ENCODE measurements around the gene CBR1. TPM values are rescaled to one million over a fixed set of nuclear protein-coding genes. Genes with fewer than 3 reads are reported as not detected.

CBR1 gene
- total RNA-seq, 1 donor from 2014 or later = 71.2 TPM

DNA sequence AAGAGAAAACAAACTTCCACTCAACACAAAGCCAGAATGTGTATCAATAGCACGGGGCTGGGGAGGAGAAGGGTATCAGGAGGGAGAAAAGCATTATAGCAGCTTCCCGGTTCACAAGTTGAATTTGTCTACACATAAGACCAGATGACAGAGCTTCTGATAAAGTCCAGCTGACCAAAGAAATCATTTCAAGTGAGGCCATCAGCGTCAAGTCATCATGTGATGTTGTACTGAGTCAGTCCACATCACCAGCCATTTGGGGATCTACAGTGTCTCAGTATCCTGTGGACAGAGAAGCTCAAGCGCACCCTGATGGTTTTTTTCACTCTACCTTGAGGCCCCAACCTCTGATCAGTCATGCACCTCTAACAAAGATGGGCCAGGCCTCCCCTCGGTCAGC is 42.5 kb upstream of the CBR1 start:
- no peak overlapping the region for H3K27ac ChIP-seq
- H3K4me3 ChIP-seq = no peak overlapping the region
- H3K27me3 ChIP-seq = no peaks in the 10 kb centered on the region
- ATAC-seq (no peak), DNase-seq (no peak)
- H3K4me1 ChIP-seq = peaks cover 3% of the 10 kb centered on the region
- TF ChIP-seq, protein P1, sequence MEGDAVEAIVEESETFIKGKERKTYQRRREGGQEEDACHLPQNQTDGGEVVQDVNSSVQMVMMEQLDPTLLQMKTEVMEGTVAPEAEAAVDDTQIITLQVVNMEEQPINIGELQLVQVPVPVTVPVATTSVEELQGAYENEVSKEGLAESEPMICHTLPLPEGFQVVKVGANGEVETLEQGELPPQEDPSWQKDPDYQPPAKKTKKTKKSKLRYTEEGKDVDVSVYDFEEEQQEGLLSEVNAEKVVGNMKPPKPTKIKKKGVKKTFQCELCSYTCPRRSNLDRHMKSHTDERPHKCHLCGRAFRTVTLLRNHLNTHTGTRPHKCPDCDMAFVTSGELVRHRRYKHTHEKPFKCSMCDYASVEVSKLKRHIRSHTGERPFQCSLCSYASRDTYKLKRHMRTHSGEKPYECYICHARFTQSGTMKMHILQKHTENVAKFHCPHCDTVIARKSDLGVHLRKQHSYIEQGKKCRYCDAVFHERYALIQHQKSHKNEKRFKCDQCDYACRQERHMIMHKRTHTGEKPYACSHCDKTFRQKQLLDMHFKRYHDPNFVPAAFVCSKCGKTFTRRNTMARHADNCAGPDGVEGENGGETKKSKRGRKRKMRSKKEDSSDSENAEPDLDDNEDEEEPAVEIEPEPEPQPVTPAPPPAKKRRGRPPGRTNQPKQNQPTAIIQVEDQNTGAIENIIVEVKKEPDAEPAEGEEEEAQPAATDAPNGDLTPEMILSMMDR (IDR thresholded peaks at IDR 0.05) = no peak
- intact Hi-C loops (cut with DNase I) = no loop called here
- H3K9me3 ChIP-seq = no peaks in the 10 kb centered on the region
- H3K36me3 ChIP-seq = no peaks in the 10 kb centered on the region

DNA sequence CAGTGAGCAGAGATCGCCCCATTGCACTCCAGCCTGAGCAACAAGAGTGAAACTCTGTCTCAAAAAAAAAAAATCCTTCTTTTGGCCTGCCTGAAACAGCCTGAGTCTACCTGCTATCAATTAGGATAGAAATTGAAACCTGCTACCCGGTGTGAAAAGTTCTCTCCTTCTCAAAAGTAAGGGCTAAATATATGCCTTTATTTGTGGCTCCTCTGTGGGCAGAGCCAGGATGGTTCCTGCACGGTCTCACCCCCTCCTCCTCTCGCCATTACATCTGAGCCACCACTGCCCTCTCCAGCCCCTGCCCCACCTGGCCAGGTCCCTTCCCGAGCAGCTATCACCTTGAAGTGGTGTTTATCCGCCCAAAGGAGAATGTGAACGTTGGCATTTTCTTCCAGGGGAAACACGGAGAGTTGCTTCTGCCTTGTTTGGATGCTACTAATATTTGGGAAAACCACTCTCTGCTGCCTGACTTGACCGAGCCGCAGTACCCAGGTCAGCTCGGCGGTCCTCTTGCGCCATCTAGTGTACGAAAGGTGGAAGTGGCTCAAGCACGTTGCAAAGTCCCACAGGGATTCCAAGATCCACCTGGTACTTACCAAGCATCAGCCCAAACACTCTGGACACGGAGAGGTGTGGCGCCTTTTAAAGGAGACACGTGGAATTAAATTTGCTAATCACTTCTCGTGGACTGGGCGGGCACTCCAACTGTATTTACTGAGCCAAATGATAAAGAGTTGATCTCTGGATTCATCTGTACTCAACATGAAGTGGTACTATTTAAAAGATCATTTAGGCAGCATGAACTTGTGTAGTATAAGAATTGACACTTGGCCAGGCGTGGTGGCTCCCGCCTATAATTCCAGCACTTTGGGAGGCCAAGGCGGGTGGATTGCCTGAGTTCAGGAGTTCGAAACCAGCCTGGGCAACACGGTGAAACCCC is 41.4 kb upstream of the CBR1 start:
- intact Hi-C loops (cut with DNase I) = no loop called here

DNA sequence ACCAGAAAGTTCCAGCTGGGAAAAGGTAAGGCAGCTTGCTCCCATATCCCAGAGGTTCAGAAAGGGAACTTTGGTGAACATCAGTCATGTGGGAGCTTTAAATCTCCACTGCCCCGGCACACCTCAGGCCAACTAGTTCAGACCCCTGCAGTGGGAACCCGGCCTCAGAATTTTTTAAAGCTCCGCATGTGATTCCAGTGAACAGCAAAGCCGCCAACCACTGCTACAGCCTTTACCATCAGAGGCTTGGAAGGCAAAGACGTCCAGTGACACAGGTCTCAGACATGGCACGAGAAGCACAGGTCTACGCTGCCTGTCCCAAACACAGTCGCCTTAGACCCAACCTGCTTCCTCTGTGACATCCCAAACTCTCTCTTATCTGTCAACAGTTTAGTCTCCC is 40.5 kb upstream of the CBR1 start:
- H3K27me3 ChIP-seq = no peaks in the 10 kb centered on the region
- TF ChIP-seq, protein P1 (IDR thresholded peaks at IDR 0.05) = no peak
- H3K36me3 ChIP-seq = no peaks in the 10 kb centered on the region
- H3K9me3 ChIP-seq = no peaks in the 10 kb centered on the region
- no peak overlapping the region for H3K4me3 ChIP-seq
- DNase-seq (no peak), ATAC-seq (no peak)
- intact Hi-C loops (cut with DNase I) = no loop called here
- peaks cover 3% of the 10 kb centered on the region for H3K4me1 ChIP-seq
- no peak overlapping the region for H3K27ac ChIP-seq

More for the DNA sequence above, 41.4 kb upstream of the CBR1 start:
- H3K27me3 ChIP-seq = no peaks in the 10 kb centered on the region
- no peaks in the 10 kb centered on the region for H3K9me3 ChIP-seq
- H3K36me3 ChIP-seq = no peaks in the 10 kb centered on the region
- peak; percentile 81 for DNase-seq
- ATAC-seq = peak; percentile 97
- H3K27ac ChIP-seq = no peak overlapping the region
- TF ChIP-seq, protein P1 (IDR thresholded peaks at IDR 0.05) = peak; percentile 96
- H3K4me3 ChIP-seq = no peak overlapping the region
- peaks cover 3% of the 10 kb centered on the region for H3K4me1 ChIP-seq

DNA sequence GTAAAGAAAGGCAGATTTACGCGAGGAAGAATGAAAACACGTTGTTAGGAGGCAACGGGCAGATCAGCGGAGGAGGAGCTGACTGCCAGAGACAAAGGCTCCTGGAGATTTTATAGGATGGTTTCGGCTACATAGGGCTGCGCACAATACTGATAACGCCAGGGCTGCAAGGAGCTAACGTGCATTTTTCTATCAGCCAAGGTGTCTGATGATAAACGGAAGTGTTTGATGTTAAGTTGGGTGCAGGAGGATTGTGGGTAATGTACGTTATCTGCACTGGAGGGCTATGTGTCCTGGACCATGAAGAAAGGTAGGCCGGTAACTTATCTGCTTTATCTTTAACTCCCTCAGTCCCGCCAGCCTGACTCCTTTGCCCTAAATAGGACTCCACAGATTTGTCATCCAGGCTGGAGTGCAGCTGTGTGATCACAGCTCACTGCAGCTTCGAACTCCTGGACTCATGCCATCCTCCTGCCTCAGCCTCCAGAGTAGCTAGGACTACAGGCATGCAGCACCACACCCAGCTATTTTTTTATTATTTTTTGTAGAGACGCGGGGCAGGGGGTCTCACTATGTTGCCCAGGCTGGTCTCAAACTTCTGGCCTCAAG is 39.1 kb upstream of the CBR1 start:
- Histone ChIP-seq H3K4me1 (peaks cover 3% of the 10 kb centered on the region), H3K9me3 (no peaks in the 10 kb centered on the region), H3K27me3 (no peaks in the 10 kb centered on the region), H3K36me3 (peaks cover 14% of the 10 kb centered on the region), H3K27ac (no peak overlapping the region), H3K4me3 (no peak overlapping the region)
- intact Hi-C loops (cut with DNase I) = no loop called here
- no peak for ATAC-seq
- TF ChIP-seq, protein P1 (IDR thresholded peaks at IDR 0.05) = no peak
- no peak for DNase-seq

DNA sequence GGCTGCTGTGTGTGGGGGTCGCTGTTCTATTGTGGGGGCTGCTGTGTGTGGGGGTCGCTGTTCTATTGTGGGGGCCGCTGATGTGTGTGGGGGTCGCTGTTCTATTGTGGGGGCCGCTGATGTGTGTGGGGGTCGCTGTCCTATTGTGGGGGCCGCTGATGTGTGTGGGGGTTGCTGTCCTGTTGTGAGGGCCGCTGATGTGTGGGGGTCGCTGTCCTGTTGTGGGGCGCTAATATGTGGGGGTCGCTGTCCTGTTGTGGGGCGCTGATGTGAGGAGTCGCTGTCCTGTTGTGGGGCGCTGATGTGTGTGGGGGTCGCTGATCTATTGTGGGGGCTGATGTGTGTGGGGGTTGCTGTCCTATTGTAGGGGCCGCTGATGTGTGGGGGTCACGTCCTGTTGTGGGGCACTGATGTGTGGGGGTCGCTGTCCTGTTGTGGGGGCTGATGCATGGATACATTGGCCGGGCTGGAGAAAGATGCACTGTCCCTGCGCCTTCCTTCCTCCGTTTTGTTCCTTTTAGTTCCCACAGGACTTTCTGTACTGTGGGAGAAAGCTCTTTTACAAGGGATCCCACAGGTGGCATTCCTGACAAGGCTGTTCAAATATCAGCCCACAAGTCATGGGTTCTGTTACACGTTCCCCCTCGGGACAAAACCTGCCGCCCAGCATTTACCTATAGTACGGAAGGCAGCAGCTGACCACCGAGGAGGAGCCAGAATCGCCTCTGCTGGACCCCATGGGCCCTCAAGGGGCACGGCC is 37.0 kb upstream of the CBR1 start:
- H3K4me3 ChIP-seq = no peak overlapping the region
- TF ChIP-seq, protein P1 (IDR thresholded peaks at IDR 0.05) = no peak
- ATAC-seq (no peak), DNase-seq (no peak)
- H3K27ac ChIP-seq = no peak overlapping the region
- H3K4me1 ChIP-seq = peaks cover 3% of the 10 kb centered on the region
- intact Hi-C loops (cut with DNase I) = no loop called here
- H3K27me3 ChIP-seq = no peaks in the 10 kb centered on the region
- H3K36me3 ChIP-seq = peaks cover 32% of the 10 kb centered on the region
- no peaks in the 10 kb centered on the region for H3K9me3 ChIP-seq

Measured in upper lobe of right lung (tissue), 1 donor.